ENCODE results near the gene TRPM3. TPM values are rescaled to one million over a fixed set of nuclear protein-coding genes. Genes with fewer than 3 reads are reported as not detected.

Gene TRPM3
- polyA plus RNA-seq, 3 donors, result not detected

DNA sequence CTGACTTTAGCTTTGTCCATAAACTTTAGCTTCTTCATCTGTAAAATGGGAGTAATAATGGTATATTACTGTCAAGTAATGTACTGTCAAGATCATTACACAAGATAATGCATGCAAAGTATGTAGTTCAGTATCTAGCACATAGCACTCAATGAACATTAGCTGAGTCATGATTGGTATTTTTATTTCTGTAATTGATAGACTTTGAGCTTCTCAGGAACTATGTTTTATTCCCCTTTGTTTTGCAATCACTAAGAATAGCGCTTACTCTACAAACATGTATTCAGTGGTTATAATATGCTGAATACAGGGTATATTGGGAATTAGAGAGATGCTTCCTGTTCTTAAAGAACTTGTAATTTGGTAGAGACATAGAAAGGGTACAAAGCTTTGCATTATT lies 564.6 kb downstream of the TRPM3 start:
- no peaks in the 10 kb centered on the region for H3K9me3 ChIP-seq (replicated peaks in 1 of 2; ENCODE audit: control insufficient read depth in 1 of 2, insufficient read depth in 1 of 2, low read length in 2 of 2)
- intact Hi-C loops (cut with micrococcal nuclease), result loop anchor here in 1 of 2 donors (5.0 to 10.0 kb wide), 2 partner anchors 46 to 52 kb away; no protein-coding TSS in a partner anchor
- no peak overlapping the region for H2AFZ ChIP-seq (ENCODE audit: insufficient read depth, low read depth, low read length, poor library complexity, severe bottlenecking)
- peak overlapping the region in 2 of 7 donors; percentile 62 for H3K27ac Mint-ChIP-seq
- no peaks in the 10 kb centered on the region for H3K9me3 Mint-ChIP-seq
- H3K79me2 ChIP-seq (ENCODE audit: insufficient read depth, low read length), result no peaks in the 10 kb centered on the region
- no peak overlapping the region for H3K9ac ChIP-seq (ENCODE audit: insufficient read depth, low read length, poor library complexity, severe bottlenecking)
- H3K27me3 ChIP-seq (ENCODE audit: control insufficient read depth in 2 of 2, insufficient read depth in 2 of 2, low read length in 2 of 2), result no peaks in the 10 kb centered on the region
- no peak overlapping the region for H3K27ac ChIP-seq (ENCODE audit: low read depth in 1 of 2, low read length in 2 of 2)
- H3K36me3 Mint-ChIP-seq, result no peaks in the 10 kb centered on the region
- peaks cover 0 to 8% (median 0%) of the 10 kb centered on the region in 3 donors for H3K27me3 Mint-ChIP-seq (ENCODE audit: low read depth in 3 of 3)
- TF ChIP-seq, protein P1, sequence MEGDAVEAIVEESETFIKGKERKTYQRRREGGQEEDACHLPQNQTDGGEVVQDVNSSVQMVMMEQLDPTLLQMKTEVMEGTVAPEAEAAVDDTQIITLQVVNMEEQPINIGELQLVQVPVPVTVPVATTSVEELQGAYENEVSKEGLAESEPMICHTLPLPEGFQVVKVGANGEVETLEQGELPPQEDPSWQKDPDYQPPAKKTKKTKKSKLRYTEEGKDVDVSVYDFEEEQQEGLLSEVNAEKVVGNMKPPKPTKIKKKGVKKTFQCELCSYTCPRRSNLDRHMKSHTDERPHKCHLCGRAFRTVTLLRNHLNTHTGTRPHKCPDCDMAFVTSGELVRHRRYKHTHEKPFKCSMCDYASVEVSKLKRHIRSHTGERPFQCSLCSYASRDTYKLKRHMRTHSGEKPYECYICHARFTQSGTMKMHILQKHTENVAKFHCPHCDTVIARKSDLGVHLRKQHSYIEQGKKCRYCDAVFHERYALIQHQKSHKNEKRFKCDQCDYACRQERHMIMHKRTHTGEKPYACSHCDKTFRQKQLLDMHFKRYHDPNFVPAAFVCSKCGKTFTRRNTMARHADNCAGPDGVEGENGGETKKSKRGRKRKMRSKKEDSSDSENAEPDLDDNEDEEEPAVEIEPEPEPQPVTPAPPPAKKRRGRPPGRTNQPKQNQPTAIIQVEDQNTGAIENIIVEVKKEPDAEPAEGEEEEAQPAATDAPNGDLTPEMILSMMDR (IDR thresholded peaks at IDR 0.05), result no peak
- H3K36me3 ChIP-seq (replicated peaks in 1 of 2; ENCODE audit: control insufficient read depth in 1 of 2, insufficient read depth in 2 of 2, low read length in 2 of 2), result no peaks in the 10 kb centered on the region
- no CpG with 5 or more reads among the region's 1 CpG for WGBS (ENCODE audit: insufficient coverage)
- no peak overlapping the region for H3K4me3 Mint-ChIP-seq
- H3K4me3 ChIP-seq (replicated peaks in 1 of 3; ENCODE audit: low read depth in 2 of 3, low read length in 3 of 3), result no peak overlapping the region
- peaks cover 36% of the 10 kb centered on the region for H3K4me1 Mint-ChIP-seq
- no peak overlapping the region for H3K4me2 ChIP-seq (replicated peaks; ENCODE audit: extremely low read depth, low read length, poor library complexity, severe bottlenecking)
- peaks cover 32 to 36% of the 10 kb centered on the region in 2 donors for H3K4me1 ChIP-seq (ENCODE audit: control insufficient read depth in 1 of 2, insufficient read depth in 2 of 2, low read length in 2 of 2)
- no peak for DNase-seq
- no peaks in the 10 kb centered on the region for H4K20me1 ChIP-seq (ENCODE audit: insufficient read depth, low read length)

DNA sequence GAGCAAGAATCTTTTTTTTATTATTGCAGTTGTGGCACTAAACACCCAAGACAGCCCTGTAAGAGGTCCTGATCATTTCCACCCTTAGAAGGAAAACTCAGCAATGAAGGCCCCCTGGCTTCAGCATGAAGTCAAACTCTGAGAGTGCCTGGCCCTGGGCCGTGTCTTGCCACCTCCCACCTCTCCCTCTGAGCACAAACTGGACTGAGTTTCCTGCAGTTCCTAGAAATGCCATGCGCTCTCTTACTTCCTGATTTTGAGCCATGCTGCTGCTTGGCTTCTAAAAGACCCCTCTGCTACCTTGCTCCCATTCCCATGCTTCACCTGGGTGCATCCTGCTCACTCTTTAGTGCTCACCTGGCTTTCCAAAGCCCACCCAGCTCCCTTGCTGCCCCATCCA lies 566.5 kb downstream of the TRPM3 start:
- intact Hi-C loops (cut with micrococcal nuclease), result loop anchor here in 1 of 2 donors (5.0 to 10.0 kb wide), 2 partner anchors 47 to 50 kb away; no protein-coding TSS in a partner anchor
- Mint-ChIP-seq H3K9me3 (no peaks in the 10 kb centered on the region), H3K36me3 (no peaks in the 10 kb centered on the region), H3K4me1 (peaks cover 43% of the 10 kb centered on the region), H3K4me3 (no peak overlapping the region), H3K27ac (peak overlapping the region in 2 of 7 donors; percentile 34 to 63), H3K27me3 (ENCODE audit: low read depth in 3 of 3) (peaks cover 0 to 8% (median 0%) of the 10 kb centered on the region in 3 donors)
- no peaks in the 10 kb centered on the region for H3K36me3 ChIP-seq (replicated peaks in 1 of 2; ENCODE audit: control insufficient read depth in 1 of 2, insufficient read depth in 2 of 2, low read length in 2 of 2)
- TF ChIP-seq, protein P1 (IDR thresholded peaks at IDR 0.05), result no peak
- DNase-seq, result peak in 2 of 3 donors; percentile 22 to 39
- peak overlapping the region; percentile 1 for H2AFZ ChIP-seq (ENCODE audit: insufficient read depth, low read depth, low read length, poor library complexity, severe bottlenecking)
- H3K4me3 ChIP-seq (replicated peaks in 1 of 3; ENCODE audit: low read depth in 2 of 3, low read length in 3 of 3), result no peak overlapping the region
- H3K79me2 ChIP-seq (ENCODE audit: insufficient read depth, low read length), result no peaks in the 10 kb centered on the region
- no peaks in the 10 kb centered on the region for H4K20me1 ChIP-seq (ENCODE audit: insufficient read depth, low read length)
- H3K9me3 ChIP-seq (replicated peaks in 1 of 2; ENCODE audit: control insufficient read depth in 1 of 2, insufficient read depth in 1 of 2, low read length in 2 of 2), result no peaks in the 10 kb centered on the region
- no peak overlapping the region for H3K9ac ChIP-seq (ENCODE audit: insufficient read depth, low read length, poor library complexity, severe bottlenecking)
- H3K27ac ChIP-seq (ENCODE audit: low read depth in 1 of 2, low read length in 2 of 2), result no peak overlapping the region
- H3K4me1 ChIP-seq (ENCODE audit: control insufficient read depth in 1 of 2, insufficient read depth in 2 of 2, low read length in 2 of 2), result peaks cover 34 to 37% of the 10 kb centered on the region in 2 donors
- H3K27me3 ChIP-seq (ENCODE audit: control insufficient read depth in 2 of 2, insufficient read depth in 2 of 2, low read length in 2 of 2), result no peaks in the 10 kb centered on the region
- no peak overlapping the region for H3K4me2 ChIP-seq (replicated peaks; ENCODE audit: extremely low read depth, low read length, poor library complexity, severe bottlenecking)
- WGBS (ENCODE audit: insufficient coverage), result 0% methylated on average over 2 of the region's 2 CpGs

All from CD14-positive monocyte (primary cell).